ENCODE measurements around the gene KLK1.
"Not testable (repeated sequence)": the region's sequence is repeated elsewhere in the genome, so short reads cannot be mapped to it uniquely, and the experiment has no call there.

The KLK1 gene

DNA sequence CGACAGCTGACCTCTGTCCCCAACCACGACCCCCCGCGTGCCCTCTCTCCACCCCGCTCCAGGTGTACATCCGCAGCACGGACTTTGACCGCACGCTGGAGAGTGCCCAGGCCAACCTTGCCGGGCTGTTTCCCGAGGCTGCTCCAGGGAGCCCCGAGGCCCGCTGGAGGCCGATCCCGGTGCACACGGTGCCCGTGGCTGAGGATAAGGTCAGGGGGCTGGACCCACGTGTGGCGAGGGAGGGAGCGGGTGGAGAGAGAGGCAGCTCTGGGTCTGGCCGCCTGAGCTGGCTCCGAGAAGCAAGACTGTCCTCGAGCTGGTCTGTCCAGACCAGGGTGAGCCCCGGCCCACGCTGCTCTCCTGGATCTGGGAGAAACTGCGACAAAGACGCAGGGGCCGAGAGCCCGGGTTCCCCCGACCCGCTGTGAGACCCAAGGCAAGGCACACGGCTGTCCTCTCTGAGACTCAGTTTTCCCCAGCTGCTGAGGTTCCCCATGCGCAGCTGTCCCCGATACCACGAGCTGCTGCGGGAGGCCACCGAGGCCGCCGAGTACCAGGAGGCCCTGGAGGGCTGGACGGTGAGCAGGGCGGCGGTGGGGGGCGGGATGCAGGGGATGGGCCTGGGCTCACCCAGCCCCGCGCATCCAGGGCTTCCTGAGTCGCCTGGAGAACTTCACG lies 31.9 kb downstream of the KLK1 start:
- no peak for DNase-seq (ENCODE audit: low read depth)

DNA sequence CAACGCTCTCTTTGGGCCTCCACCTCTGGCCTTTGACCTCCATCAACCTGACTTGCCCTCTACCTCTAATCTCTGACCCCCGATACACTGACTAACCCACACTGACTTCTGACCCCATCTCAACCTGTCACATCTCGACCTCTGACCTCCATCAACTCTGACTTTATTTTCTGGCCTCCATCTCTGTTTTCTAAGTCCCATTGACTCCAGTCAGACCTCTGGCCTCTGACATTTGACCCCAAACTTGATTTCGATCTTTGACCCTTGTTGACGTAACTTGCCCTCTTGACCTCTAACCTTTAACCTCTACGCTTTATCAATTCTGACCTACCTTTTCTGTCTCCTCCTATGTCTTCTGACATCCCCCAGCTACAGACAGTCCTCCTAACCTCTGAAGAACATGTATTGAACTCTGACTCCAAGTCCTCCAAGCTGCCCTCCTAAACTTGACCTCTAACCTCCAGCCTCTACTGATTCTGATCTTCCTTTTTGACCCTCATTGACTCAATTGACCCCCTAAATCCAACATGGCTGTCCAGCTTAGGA lies 32.6 kb downstream of the KLK1 start:
- no peak for DNase-seq (ENCODE audit: low read depth)

DNA sequence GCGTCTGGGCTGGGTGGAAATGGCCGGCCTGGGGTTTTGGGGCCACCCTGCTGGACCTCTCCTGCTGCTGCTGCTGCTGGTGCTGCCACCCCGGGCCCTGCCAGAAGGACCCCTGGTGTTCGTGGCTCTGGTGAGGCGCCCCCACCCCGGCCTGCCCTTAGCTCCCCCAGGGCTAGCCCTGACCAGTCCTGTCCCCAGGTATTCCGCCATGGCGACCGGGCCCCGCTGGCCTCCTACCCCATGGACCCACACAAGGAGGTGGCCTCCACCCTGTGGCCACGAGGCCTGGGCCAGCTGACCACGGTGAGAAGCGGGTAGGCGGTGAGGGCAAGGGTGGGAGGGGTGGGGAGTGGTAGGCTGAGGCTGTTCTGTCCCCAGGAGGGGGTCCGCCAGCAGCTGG lies 33.2 kb downstream of the KLK1 start, which contains the start of gene ACP4:
TSS of gene ACP4 (plus strand) at position 20 of the 400 bp plus-strand sequence. CDS start at position 20, 0 bp downstream.
- DNase-seq (ENCODE audit: low read depth), result no peak

DNA sequence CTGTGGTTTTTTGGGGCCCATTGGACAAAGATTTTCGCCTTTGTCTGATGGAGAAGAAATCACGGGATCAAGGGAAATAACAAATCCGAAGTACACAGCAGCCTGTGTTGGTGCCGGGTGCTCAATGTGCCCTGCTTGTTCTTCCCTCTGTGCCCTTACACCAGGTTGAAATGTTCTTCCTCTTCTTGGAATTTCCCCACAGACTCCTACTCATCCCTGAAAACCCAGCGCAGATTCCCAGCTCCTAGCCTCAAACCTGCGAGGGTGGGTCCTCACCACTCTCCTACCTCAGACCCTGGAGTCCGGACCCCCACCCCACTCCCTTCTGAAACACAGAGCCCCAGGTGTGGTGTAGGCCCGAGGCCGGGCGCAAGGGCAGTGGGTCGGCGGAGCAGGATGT lies 38.3 kb downstream of the KLK1 start:
- DNase-seq (ENCODE audit: low read depth), result no peak

DNA sequence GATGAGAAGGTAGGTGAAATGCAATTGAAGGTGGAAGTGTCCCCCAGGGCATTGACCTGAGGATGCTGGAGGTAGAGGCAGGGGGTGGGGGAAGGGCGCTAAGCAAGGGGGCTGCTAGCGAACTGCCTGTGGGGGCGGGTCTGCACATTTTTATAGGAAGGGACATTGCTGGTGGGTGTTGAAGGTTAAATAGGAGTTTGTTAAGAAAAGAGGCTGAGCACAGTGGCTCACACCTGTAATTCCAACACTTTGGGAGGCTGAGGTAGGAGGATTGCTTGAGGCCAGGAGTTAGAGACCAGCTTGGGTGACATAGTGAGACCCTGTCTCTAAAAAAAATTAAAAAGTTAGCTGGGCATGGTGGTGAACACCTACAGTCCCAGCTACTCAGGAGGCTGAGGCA lies 38.9 kb downstream of the KLK1 start:
- DNase-seq (ENCODE audit: low read depth), result no peak

DNA sequence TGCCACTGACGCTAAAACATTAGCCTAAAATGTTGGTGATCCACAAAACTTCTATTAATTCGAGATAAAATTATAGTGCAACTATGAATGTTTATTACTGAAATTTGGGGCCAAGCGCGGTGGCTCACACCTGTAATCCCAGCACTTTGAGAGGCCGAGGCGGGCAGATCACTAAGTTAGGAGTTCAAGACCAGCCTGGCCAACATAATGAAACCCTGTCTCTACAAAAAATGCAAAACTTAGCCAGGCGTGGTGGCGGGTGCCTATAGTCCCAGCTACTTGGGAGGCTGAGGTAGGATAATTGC lies 39.8 kb downstream of the KLK1 start:
- DNase-seq (ENCODE audit: low read depth), result not testable (repeated sequence)

DNA sequence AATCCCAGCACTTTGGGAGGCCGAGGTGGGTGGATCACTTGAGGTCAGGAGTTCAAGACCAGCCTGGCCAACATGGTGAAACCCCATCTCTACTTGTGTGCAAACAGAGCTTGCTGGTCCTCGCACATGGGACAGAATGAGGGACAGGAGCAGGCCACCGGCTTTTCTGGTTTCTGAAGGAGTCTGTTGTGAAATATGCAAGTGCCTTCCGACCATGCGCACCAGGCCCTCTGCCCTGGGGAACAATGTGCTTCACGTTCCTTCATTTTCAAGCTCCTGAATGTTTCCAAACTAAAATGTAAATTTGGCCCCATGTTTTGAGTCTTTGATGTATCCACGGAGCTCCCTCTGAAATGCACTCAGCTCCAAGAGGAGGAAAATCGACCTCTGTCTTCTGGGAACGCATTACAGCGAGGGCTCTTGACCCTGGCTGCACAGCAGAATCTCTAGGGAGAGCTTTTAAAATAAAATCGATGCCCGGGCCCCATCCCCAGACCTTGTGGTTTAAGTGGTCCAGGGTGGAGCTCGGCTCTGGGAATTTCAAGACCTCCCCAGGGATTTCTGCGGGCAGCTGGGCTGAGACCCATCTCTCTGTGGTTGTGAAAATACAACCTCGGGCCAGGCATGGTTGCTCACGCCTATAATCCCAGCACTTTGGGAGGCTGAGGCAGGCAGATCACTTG lies 42.7 kb downstream of the KLK1 start:
- no peak for DNase-seq (ENCODE audit: low read depth)

DNA sequence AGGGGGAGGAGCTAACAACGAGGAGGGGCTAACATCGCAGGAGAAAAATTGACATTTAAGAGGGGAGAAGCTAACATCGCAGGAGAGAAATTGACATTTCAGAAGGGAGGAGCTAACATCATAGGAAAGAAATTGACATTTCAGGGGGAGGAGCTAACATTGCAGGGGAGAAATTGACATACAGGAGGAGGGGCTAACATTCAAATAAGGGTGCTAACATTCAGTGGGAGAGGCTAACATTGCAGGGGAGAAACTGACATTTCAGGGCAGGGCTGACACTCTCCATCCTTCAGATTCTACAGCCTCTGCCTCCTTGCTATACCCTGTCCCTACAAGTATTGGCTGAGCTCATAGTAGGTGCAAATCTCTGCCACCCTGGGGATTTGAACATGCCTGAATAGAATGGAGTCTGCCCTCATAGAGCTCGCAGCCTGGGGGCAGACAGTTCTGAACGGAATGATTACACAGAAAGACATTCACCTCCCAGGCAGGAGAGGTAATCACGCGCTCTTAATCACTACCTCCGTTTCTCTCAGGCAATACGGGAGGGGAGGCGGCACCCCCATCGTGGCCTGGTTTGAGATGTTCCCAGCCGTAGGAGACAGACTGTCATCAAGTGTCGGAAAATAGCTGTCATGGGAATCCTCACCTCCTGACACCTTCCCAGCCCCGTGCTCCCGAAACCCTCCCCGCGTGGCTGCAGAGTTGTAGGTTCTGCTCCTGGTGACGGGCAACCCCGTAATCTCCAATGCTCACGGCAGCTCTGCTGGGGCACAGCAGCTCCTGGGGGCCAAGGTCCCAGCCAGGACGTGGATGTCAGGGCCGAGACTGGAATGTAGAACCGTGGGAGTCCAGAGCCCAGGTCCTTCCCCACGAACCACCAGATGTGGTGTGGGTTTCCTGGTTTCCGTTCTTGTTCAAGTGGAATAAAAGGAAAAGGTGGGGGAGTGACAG lies 43.8 kb downstream of the KLK1 start:
- no peak for DNase-seq (ENCODE audit: low read depth)

DNA sequence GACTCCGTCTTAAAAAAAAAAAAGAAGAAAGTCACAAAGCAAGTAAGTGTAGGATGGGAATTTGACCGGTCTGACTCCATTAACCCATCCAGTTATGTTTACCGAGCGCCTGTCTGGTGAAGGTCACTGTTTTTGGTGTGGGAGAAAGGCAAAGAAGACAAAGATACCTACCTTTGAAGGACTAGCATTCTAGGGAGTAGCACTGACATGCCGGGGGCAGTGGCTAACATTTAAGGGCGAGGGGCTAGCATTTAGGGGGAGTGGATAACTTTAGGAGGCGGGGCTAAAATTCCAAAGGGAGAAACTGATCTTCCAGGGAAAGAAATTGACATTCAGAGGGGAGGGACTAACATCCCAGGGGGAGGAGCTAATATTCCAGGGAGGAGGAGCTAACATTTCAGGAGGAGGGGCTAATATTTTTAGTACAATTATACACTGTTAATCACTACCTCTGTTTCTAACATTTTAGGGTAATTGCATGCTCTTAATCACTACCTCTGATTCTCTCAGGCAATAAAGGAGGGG lies 44.6 kb downstream of the KLK1 start:
- DNase-seq (ENCODE audit: low read depth), result no peak

DNA sequence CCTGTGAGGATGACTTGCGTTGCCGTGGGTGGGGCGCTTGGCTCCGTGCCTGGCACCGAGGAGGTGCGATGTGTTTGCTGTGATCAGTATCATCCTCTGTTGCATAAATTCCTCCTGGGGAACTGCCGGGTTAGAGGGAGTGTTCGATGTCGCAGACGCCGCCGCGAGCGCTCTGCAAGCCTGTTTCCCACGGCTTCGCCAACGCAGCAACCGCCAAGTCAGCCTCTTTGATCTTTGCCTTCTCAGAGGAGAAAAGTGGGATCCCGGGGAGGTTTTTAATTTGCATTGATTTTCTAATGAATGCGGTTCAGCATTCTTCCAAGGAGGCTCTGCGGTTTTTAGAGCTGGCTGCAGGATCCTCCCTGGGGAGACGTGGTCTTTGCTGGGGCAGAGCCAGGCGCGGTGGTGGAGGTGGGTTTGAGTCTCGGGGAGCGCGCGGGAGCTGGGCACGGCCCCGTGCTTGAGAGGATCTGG lies 45.7 kb downstream of the KLK1 start:
- no peak for DNase-seq (ENCODE audit: low read depth)

DNA sequence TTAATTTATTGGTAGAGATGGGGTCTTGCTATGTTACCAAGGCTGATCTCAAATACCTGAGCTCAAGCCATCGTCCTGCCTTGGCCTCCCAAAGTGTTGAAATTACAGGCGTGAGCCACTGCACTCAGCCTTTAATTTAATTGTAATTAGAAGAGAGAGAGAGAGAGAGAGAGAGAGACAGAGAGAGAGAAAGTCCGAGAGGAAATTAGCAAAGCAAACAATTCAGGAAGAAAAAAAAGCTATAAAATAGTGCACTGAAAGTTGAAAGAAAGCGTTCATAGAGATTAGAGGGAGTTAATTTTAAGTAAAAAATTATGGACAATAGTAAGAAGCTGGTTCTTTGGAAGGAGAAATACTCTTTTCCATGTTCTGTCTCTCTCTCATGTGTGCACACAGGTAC lies 46.3 kb downstream of the KLK1 start:
- DNase-seq (ENCODE audit: low read depth), result no peak

DNA sequence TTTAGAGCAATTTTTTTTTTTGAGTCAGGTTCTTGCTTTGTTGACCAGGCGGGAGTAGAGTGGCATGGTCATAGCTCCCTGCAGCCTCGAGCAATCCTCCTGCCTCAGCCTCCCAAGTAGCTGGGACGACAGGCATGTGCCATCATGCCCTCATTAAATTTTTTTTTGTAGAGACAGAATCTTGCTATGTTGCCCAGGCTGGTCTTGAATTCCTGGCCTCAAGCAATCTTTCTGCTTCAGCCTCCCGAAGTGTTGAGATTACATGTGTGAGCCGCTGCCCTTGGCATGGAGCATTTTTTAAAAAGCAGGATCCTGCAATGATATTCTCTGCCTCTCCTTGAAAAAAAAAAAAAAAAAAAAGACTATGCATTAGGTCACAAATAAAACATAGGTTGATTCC lies 47.5 kb downstream of the KLK1 start:
- DNase-seq (ENCODE audit: low read depth), result no peak

DNA sequence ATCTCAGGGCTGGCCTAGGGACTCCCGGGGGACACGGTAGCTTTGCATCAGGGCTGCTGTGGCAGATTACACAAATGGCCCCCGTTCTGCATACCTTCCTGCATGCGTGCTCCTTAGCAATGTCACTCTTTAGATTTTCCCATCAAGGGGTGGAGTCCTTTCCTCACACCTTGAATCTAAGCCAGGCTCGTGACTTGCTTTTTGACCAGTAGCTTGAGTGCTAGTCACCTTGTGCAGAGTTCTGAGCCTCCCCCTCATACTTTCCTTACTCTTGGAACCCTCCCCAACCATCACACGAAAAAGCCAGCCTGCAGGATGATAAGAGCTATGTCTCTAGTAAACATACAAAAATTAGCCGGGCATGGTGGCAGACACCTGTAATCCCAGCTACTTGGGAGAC lies 50.1 kb downstream of the KLK1 start:
- not testable (repeated sequence) for DNase-seq (ENCODE audit: low read depth)

DNA sequence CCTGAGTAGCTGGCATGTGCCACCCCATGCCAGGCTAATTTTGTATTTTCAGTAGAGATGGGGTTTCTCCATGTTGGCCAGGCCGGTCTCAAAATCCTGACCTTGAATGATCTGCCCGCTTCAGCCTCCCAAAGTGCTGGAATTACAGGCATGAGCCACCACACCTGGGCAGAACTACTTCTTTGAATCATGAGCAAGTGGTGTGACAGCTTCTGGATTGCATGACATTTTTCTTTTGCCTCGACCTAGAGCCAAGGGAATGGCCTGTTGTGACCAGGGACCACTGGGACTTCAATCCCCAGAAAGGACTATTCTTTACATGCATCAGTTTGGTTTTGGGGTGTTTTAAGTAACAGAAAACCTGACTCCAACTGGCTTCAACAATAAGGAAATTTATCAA lies 50.7 kb downstream of the KLK1 start:
- DNase-seq (ENCODE audit: low read depth), result not testable (repeated sequence)

DNA sequence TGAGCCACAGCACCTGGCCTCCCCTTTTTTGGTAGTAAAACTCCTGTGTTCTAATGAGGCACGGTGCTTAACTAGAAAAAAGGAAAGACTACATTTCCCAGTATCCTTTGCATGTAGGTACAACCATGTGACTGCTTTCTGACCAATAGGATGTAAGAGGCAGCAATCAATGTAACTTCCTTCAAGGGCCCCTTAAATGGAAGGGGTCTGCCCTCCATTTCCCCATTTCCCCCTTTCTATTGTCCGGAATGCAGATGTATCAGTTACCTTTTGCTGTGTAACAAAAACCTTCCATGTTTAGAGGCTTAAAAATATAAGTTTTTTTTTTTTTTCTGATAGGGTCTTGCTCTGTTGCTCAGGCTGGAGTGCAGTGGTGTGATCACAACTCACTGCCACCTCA lies 51.1 kb downstream of the KLK1 start:
- DNase-seq (ENCODE audit: low read depth), result no peak

DNA sequence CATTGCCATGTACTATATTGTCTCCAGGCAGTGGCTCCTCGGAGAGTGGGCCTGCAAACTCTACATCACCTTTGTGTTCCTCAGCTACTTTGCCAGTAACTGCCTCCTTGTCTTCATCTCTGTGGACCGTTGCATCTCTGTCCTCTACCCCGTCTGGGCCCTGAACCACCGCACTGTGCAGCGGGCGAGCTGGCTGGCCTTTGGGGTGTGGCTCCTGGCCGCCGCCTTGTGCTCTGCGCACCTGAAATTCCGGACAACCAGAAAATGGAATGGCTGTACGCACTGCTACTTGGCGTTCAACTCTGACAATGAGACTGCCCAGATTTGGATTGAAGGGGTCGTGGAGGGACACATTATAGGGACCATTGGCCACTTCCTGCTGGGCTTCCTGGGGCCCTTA lies 52.7 kb downstream of the KLK1 start:
- no peak for DNase-seq (ENCODE audit: low read depth)

DNA sequence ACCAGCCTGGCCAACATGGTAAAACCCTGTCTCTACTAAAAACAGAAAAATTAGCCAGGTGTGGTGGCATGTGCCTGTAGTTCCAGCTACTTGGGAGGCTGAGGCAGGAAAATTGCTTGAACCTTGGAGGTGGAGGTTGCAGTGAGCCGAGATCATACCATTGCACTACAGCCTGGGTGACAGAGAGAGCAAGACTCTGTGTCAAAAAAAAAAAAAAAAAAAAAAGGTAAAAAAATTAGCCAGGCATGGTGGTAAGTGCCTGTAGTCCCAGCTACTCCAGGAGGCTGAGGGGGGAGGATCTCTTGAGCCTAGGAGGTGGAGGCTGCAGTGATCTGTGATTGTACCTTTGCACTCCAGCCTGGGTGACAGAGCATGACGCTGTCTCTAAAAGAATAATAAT lies 53.4 kb downstream of the KLK1 start, which contains the start of gene GPR32:
TSS of gene GPR32 (plus strand) at position 301 of the 400 bp plus-strand sequence. CDS start 137 bp downstream, outside the sequence.
- not testable (repeated sequence) for DNase-seq (ENCODE audit: low read depth)
